CD4-positive, alpha-beta T cell treated with Interleukin-4 for 4 hours (primary cell): Measurements from ENCODE around the gene MID2.
"Not testable (repeated sequence)": the region's sequence is repeated elsewhere in the genome, so short reads cannot be mapped to it uniquely, and the experiment has no call there.

Experiments used
- DNase-seq: peaks from one replicate; pipeline ENCODE4 v3.0.0-alpha.2; 2020

The MID2 gene

DNA sequence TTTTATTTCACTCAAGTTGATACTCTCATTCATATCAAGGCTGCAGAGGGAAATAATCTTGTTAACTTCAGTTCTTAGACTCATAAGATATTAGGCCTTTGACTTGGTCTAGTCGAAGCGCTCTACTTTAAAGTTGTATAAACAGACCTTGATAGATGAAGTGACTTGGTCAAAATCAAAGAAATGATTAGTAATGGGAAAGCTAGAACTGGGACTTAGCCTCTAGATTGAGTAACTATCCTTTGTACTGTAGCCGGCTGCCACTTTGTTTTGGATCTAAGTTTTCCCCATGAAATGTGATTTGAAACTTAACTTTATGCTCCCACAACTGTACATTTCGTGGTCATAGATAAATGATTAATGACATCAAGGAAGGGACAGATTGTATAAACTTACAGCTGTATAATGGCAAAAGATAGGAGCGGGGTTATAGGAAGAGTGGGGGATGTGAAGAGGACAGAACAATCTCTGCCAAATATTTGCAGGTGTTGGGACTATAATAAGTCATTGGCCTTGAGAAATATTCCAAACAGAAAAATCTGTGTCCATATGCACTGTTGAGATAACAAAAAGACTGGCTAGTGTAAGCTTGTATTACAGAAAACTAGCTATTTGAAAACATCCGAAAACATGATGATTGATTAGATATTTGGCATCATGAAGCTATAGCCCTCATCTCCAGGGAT, 17.2 kb downstream of the MID2 start:
- no peak for DNase-seq

DNA sequence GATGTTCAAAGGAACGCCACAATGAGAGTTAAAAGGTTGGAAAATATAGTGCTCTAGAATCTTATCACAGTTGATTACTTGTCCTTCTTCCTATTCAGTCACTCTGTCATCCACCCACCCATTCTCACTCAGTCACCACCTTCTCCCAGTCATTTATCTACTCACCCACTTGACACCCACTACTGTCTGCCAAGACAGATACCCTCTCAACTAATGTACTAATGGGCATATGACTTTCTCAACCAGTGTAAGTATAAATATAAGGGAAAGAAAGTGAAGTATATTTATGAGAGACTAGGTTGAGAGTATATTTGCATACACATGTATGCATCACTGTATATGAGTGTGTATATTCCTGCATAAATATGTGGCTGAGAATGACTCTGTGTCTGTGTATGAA, 20.0 kb downstream of the MID2 start:
- no peak for DNase-seq

DNA sequence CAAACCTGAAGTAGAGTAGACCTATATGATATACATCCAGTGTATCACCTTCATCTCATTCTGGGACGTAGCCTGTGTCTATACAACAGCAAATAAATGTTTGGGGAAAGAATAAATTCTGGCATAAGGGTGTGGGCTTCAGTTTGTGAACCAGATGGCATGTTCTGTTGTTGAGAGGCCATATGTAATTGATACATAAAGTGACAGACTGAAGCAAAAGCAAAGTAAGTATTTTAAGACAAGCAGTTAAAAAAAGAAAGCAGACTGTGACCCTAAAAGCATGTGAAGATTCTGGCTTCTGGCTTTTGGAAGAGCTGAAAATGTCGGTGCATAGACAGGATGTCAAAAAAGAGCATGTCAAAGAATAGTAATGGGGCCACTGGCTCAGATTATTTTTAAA, 22.9 kb downstream of the MID2 start:
- DNase-seq: no peak

DNA sequence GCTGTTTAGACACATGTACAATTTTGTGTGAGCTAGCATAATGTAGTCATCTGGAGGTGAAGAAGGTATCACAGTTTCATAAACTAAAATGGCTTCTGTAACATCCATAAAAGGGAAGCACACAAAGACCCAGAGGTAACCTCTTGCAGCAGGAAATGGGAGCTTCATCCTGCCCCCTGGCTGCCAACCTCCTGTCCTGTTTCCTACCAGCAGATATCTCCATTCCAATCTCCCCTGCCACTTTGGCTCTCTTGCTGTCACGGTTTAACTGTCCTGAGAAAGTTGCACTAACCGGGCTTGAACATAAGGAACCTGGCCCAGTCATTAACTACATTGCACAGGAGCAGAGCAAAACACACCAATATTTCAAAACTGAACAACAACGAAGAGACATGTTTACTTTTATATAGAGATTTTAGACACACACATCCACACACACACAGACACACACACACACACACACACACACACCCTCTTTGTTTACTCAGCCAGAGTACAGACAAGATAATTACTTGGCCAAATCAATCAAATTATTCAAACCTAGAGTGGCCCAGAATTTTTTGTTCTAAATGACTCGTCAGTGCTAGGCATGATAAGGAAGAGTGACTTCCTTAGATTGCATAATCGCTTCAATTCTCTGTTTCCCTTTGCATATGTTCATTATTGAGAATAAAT, 24.2 kb downstream of the MID2 start:
- DNase-seq: no peak

DNA sequence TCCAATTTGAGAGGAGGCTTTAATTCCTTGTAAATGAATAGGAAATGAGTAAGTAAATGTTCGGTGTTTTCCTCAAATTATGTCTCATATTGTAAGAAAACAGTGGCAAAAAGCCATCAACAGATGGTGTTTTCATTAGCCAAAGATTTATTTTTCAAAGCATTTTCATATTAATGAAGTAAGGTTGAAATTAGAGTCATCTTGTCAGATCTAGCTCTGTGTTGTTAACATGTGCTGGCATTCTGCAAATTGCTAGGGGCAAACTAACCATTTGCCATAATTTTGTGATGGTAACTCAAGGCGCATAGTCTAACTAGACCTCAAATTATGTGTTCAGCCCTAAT, 24.7 kb downstream of the MID2 start:
- no peak for DNase-seq

DNA sequence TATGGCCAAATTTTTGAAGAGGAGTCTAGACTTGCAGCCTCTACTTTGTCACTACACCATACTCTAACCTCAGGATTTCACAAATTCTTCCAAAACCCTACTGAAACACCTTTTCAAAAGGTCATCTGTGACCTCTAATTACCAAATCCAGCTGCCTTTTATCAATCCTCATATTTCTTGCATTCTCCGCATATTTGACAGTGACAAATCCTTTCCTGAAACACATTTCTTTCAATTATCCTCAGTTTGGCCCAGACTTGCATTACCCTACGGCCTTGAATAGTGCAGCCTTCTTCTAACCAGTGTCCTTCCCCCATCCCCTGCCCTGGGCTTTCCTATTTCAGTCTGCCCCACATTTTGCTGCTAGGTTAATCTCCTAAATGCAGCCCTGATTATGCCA, 25.5 kb downstream of the MID2 start:
- no peak for DNase-seq

DNA sequence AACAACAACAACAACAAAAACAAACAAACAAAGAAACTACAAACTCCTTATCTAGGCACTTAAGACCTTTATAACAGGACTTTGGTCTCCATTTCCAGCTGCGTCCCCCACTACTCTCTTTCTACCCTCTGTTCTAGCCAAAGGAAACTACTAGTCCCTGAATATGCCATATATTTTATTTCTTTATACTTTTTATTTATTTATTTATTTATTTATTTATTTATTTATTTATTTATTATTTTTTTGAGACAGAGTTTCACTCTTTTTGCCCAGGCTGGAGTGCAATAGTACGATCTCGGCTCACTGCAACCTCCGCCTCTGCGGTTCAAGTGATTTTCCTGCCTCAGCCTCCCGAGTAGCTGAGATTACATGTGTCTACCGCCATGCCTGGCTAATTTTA, 26.0 kb downstream of the MID2 start:
- not testable (repeated sequence) for DNase-seq

DNA sequence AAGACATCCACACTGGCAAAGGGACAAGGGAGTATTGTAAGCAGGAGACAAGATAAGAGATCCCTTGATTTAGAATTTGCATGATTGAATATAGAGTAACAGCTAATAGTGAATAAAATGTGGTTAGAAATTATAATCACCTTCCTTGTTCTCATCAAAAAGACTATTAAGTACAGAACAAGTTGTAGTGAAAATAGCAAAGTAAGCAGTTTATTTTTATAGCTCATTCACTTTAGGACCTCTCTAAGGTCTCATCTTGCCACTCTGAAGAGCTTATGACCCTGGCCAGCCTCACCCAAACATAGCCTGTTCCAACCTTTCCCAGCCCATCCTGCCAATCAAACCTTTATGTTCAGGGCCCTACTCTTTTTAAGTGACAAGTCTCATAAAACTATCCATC, 30.6 kb downstream of the MID2 start:
- DNase-seq: no peak

DNA sequence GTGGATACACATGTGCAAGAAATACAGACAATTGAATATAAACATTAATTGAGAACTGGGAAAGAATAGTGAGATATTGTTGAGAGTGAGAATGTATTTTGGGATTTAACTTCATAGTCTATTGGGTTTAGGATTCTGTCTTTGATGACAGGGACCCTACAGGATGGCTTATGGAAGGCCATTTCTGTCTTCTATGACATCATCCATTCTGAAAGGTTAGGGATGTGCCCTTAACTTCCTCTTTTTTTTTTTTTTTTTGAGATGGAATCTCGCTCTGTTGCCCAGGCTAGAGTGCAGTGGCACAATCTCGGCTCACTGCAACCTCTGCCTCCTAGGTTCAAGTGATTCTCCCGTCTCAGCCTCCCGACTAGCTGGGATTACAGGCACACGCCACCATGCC, 31.4 kb downstream of the MID2 start:
- DNase-seq: not testable (repeated sequence)

DNA sequence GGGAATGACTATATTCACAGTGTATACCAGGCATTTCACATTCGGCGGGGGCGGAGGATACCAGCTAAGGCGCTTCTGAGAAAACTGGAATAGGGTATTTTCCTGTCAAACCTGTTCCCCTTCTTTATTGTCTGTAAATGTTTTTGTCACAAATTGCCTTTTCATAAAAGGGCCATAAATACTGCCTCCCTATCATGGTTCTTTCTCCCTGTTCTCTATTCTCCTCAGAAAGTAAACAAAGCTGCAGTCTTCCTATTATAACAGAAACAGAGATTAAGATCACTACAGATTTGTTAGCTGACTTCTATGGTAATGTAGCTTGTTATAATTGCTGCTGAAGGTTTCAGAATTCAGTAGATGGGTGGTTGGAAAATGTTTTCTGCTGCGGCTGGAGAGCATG, 32.2 kb downstream of the MID2 start:
- DNase-seq: no peak

DNA sequence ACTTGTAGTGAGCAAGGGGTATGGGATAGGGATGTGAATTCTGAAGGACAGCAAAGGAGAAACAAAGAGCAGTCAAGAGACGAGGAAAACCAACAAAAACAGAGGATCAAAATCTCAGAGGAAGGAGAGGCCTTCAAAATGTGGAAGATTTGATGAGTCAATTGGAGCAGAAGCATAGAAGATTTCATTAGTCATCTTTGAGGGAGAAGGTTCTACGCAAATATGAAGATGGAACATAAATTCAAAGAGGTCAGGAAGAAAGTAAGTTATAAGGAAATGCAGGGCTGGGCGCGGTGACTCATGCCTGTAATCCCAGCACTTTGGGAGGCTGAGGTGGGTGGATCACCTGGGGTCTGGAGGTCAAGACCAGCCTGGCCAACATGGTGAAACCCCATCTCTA, 35.4 kb downstream of the MID2 start:
- DNase-seq: no peak

DNA sequence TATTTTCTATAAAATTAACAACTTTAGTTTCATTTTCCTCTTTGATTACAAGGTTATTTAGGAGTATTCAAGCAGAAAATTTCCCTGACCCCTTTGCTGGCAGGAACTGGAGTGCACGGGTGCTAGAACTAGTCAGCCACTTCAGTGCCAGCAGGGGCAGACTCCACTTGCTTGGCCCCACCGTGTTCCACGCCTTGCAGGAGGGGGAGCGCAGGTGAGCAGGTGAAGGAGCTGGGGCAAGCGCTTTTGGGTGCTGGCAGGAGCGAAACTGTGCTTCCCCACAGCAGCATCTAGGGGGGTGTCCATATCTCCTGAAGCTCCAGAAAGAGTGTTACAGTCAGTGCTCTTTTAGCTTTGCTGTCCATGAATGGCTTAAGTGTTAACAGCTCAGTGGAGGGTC, 45.5 kb downstream of the MID2 start:
- DNase-seq: no peak

DNA sequence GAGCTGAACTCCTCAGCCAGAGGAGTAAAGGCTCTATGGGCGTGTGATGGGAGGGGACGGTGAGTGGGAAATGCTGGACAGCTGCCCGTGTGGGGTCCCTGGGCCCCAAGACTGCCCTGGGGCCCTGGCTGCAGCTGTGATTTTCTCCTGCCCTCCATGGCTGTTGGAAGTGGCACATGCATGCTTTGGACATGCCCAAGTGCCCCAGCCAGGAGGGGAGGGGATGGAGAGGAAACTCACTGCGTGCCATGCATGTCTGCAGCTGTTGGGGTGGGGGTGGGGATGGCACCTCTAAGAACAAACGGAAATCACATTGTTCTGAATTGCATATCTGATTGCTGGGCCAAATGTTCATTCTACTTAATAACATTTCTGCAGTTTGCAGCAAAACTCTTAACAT, 52.4 kb downstream of the MID2 start:
- no peak for DNase-seq

DNA sequence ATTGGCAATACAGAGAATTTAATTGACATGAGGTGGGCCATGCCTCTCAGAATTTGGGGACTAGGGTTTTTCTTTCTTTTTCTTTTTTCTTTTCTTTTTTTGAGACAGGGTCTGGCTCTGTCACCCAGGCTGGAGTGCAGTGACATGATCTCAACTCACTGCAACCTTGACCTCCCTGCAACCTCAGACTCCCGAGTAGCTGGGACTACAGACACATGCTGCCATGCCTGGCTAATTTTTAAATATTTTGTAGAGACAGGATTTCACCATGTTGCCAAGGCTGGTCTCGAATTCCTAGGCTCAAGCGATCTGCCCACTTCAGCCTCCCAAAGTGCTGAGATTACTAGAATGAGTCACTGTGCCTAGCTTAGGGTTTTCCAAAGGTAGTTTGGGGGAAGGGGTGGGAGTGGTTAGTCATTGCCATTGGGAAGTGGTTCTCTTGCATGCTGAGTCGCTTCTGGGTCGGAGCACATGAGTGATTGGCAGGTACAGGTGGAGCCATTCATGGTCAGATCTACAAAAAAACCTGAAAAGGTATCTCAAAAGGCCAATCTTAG, 54.5 kb downstream of the MID2 start:
- DNase-seq: no peak

DNA sequence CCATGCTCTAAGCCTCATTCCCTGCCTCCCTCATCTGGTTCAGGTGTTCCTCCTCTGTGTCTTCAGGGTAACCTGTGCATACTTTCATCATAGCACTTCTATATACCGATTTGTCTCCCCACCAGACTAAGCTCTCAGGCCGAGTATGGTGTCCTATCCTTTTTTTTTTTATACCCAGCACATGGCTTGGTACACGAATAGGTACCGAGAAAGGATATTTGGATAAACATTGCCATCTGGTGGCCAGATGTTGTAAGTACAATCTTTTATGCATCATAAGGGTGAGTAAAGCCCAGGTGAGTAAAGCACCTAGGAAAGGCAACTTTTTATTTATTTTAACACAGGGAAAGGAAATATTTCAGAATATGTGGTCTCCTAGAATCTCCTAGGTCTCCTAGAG, 68.4 kb downstream of the MID2 start:
- DNase-seq: peak; percentile 52

DNA sequence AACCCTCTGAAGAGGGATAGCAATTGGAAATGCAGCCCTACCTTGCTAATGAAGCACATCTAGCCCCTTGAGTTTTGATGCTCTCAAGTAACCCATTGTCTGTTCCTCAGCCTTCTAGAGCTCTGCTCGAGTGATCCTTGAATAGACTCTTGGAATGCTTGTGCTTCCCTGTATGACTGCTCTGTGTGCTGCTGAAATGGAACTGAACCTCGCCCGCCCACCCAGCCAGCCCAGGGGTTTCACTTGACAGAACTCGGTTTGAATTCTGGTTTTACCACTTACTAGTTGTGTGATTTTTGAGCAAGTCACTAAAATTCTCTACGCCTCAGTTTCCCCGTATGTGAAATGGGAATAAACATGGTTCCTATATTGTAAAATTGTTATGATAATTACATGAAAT, 77.1 kb downstream of the MID2 start:
- DNase-seq: no peak

DNA sequence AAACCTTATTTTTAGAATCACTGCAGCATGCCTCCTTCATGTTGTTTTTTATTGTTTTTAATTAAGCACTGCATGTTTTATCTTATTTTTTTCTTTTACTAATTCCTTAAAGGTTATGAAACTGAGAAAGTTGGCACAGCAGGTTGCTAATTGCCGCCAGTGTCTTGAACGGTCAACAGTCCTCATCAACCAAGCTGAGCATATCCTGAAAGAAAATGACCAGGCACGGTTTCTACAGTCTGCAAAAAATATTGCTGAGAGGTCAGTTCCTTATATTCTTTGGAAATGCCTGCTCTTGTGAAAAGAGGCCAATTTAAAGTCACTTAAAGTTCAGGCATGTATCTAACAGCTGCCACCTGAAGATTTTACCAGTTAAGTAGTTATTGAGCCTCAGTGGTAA, 79.7 kb downstream of the MID2 start:
- DNase-seq: no peak

DNA sequence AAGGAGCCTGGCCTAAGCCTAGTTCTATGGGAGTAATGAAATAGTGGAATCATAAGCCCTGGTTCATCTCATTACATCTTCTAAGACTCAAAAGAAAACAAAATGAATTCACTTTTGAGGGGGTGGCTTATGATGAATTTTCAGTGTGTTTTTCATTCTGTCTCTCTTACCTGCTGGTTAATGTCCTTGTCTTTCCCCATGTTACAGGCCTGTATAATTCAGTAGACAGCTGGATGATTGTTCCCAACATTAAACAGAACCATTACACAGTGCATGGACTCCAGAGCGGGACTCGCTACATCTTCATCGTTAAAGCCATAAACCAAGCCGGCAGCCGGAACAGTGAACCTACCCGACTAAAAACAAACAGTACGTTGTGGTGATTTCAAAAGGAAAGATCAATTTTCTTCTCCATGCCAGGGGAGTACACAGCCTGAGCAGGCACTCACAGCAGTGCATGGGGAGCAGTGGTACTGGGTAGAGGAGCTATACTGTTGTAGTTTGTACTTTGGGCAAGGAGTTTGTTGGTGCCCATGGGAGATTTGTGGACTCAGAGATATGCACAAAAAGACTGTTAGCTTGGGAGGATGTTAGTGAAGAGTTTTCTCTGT, 98.6 kb downstream of the MID2 start:
- no peak for DNase-seq

DNA sequence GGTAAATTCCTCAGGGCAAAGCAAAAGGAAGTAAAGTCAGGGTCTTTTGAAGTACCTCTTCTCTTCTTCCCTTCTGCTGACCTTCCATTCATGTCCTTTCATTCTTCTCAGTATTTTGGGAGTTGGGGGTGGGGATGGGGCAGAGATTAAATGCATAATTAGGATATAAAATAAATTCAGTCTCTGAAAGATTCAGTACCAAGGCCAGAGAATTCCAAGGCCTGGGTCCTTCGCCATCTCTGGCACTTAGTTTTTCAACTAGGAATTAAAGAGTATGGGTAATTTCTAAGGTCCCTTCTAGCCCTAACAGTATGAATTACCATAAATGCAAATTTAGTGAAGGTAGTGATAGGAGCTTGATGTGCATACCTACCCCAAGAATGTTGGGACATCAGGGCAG, 108.6 kb downstream of the MID2 start:
- no peak for DNase-seq

DNA sequence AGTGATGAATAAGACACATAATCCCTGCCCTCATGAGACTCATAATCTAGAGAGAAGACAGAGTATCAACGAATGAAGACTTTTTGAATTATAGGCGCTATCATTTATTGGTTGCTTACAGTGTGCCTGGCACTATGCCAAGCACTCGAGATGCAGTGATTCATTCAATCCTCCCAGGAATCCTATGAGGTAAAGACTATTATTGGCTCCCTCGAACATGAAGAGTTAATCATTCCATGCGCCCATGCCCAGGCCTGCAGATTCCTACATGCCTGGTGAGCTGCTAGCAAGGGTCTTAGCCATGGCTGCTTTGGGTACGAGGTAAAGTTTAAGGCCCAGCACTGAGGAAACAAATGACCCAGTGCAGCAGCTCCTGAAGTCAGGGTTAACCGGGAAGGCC, 109.5 kb downstream of the MID2 start:
- no peak for DNase-seq

DNA sequence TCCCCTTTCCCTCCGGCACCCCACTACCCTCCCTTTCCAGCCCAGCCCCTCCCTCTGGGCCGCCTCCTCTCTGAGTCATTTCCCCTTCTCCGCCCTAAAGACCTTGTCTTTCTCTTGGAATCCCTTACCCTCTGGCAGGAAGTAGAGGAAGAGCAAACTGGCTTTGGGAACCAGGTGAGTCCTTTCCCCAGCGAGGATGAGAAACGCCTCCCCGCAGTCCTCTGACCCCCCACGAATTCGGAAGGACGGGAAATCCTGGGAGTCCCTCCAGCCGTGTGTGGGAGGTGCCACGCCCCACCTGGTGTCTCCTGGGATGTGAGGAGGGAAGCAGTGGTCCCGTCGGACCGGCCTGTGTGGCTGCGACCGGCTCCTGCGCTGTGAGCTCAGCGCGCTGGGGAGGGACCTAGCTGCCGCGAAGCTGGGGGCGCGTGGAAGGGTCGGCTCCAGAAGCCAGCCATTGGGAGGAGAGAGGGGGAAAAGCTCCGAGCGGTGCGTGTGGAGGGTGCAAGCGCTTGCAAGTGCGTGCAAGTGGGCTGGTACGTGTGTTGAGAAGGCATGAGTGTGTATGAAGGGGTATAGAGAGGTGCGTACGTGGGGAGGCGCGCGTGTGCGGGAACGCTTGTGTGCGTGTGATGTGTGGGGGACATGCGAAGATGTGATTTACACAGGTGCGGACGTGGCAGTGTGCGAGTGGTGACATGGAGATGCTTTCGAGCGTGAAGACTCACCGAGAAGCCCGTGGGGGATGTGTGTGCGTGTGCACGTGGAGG, 110.2 kb downstream of the MID2 start:
- no peak for DNase-seq

DNA sequence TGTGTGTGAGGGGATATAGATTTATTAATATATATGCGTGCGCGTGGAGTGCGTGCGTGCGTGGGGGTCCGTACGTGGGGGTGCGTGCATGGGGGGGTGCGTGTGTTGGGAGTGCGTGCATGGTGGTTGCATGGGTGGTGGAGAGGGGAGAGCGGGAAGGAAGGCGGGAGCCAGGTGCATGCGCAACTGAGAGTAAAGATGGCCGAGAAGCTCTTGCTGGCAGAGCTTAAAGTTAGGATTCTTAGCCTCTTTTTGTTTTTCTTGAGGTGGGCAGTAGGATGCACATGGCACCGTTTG, 110.7 kb downstream of the MID2 start:
- no peak for DNase-seq

DNA sequence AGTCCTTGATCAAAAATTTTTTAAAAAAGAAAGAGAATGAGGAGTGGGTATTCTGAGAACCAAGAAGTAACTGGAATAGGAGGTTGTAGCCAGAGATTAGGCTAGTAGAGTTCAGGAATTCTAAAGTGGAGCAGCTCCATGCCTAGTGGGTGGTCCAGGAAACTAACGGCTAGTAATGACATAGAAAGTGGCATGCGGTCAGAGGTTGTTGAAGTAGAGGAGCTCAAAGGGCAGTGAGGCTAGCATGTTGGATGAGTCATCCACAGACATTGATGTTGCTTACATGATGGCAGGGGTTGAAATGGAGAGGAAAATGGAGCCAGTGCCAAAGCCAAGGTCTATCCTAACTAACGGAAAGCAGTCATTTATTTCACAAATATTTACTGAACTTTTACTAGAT, 114.4 kb downstream of the MID2 start:
- DNase-seq: no peak

DNA sequence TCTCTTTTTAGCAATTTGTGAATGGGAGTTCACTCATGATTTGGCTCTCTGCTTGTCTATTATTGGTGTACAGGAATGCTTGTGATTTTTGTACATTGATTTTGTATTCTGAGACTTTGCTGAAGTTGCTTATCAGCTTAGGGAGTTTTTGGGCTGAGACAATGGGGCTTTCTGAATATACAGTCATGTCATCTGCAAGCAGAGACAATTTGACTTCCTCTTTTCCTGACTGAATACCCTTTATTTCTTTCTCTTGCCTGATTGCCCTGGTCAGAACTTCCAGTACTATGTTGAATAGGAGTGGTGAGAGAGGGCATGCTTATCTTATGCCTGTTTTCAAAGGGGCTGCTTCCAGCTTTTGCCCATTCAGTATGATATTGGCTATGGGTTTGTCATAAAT, 129.7 kb downstream of the MID2 start:
- DNase-seq: not testable (repeated sequence)
